ENCODE results near the gene IL3.

Gene IL3

GRCh38 chr5:132072528-132072927, 12.1 kb downstream of the IL3 start:
- no peak for DNase-seq (ENCODE audit: low read depth)

DNA sequence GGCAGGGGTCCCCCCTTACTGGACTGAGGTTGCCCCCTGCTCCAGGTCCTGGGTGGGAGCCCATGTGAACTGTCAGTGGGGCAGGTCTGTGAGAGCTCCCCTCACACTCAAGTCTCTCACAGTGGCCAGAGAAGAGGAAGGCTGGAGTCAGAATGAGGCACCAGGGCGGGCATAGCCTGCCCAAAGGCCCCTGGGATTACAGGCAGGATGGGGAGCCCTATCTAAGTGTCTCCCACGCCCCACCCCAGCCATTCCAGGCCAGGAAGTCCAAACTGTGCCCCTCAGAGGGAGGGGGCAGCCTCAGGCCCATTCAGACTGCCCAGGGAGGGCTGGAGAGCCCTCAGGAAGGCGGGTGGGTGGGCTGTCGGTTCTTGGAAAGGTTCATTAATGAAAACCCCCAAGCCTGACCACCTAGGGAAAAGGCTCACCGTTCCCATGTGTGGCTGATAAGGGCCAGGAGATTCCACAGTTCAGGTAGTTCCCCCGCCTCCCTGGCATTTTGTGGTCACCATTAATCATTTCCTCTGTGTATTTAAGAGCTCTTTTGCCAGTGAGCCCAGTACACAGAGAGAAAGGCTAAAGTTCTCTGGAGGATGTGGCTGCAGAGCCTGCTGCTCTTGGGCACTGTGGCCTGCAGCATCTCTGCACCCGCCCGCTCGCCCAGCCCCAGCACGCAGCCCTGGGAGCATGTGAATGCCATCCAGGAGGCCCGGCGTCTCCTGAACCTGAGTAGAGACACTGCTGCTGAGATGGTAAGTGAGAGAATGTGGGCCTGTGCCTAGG, 13.0 kb downstream of the IL3 start, which contains the start of gene CSF2:
CSF2 (plus strand) TSS at position 559 of the 783 bp plus-strand sequence; CDS start at position 594, 35 bp downstream.
- no peak for DNase-seq (ENCODE audit: low read depth)

GRCh38 chr5:132074091-132074771, 13.8 kb downstream of the IL3 start:
- DNase-seq (ENCODE audit: low read depth): no peak

DNA sequence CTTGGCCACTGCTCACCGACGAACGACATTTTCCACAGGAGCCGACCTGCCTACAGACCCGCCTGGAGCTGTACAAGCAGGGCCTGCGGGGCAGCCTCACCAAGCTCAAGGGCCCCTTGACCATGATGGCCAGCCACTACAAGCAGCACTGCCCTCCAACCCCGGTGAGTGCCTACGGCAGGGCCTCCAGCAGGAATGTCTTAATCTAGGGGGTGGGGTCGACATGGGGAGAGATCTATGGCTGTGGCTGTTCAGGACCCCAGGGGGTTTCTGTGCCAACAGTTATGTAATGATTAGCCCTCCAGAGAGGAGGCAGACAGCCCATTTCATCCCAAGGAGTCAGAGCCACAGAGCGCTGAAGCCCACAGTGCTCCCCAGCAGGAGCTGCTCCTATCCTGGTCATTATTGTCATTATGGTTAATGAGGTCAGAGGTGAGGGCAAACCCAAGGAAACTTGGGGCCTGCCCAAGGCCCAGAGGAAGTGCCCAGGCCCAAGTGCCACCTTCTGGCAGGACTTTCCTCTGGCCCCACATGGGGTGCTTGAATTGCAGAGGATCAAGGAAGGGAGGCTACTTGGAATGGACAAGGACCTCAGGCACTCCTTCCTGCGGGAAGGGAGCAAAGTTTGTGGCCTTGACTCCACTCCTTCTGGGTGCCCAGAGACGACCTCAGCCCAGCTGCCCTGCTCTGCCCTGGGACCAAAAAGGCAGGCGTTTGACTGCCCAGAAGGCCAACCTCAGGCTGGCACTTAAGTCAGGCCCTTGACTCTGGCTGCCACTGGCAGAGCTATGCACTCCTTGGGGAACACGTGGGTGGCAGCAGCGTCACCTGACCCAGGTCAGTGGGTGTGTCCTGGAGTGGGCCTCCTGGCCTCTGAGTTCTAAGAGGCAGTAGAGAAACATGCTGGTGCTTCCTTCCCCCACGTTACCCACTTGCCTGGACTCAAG, 14.6 kb downstream of the IL3 start:
- no peak for DNase-seq (ENCODE audit: low read depth)

DNA sequence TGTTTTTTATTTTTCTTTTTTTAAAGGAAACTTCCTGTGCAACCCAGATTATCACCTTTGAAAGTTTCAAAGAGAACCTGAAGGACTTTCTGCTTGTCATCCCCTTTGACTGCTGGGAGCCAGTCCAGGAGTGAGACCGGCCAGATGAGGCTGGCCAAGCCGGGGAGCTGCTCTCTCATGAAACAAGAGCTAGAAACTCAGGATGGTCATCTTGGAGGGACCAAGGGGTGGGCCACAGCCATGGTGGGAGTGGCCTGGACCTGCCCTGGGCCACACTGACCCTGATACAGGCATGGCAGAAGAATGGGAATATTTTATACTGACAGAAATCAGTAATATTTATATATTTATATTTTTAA, 15.2 kb downstream of the IL3 start:
- no peak for DNase-seq (ENCODE audit: low read depth)

DNA sequence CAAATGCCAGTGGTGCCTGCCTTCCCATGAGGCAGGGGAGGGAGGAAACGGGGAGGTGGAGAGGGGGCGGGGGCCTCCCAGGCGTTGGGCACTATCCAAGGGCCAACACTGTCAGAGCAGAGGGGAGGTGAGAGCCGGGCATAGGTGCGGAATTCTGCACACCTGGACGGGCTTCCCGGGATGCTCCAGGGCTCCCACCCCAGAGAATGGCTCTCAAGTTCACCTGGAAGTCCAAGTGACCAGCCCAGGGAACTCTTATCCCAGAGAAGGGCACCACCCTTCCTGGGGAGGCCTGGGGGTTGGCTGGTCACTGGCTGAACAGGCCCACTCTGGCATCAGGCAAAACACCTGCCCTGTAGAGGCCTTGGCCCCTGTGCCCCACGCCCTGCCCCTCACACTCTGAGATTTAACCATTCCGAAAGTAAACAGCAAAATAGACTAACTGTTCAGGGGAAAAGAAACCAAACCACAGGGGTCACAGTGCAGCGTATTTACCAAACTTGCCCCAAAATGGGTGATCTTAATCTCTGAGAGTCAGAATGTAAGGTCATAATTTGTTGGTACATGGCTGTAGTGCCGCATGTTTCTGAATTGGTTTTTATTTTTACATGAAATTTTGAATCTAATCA, 15.9 kb downstream of the IL3 start:
- DNase-seq (ENCODE audit: low read depth): no peak

GRCh38 chr5:132076983-132077382, 16.5 kb downstream of the IL3 start:
- no peak for DNase-seq (ENCODE audit: low read depth)

DNA sequence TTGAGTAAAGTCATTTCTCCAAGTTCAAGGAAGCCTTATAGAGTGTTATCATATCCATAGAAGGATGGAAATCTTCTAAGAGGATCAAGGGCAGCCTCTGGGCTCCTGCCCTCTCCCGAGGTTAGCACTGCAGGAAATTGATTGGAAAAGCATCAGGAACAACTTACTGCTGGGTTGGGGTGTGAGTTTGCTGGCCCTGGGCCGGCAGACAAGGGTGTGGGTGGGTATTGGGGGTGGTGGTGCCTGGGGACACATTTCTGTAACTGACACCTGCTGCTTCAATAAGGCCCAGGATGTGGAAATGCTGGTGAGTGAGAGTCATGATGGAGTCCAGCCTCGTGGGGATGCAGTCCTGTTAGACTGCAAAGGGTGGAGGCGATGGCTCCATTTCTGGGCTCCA, 18.6 kb downstream of the IL3 start:
- DNase-seq (ENCODE audit: low read depth): no peak

DNA sequence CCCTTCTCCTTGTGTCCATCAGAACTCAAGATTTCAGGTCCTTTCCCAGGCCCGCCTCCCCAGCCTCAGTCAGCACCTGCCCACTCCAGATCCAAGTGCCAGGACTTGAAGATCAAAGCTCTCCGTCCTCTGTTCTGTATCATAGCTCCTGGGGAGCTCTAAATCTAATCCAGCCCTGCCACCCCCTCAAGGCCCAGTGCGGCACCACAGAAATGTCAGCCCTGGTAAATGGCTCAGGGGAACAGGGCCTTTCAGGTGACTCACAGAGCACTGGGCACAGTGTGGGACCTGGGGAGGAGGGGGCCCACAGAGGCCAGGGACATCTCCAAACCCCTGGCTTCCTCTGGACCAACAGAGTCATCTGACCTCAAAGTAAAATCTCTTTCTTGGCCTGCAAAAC, 19.2 kb downstream of the IL3 start:
- no peak for DNase-seq (ENCODE audit: low read depth)

GRCh38 chr5:132080595-132080994, 20.1 kb downstream of the IL3 start:
- no peak for DNase-seq (ENCODE audit: low read depth)

GRCh38 chr5:132081458-132081857, 21.0 kb downstream of the IL3 start:
- no peak for DNase-seq (ENCODE audit: low read depth)

GRCh38 chr5:132082329-132083023, 22.0 kb downstream of the IL3 start:
- DNase-seq (ENCODE audit: low read depth): no peak

- no peak for DNase-seq (ENCODE audit: low read depth)
These were observed 22.7 kb downstream of the IL3 start for GRCh38 chr5:132083071-132083678.

DNA sequence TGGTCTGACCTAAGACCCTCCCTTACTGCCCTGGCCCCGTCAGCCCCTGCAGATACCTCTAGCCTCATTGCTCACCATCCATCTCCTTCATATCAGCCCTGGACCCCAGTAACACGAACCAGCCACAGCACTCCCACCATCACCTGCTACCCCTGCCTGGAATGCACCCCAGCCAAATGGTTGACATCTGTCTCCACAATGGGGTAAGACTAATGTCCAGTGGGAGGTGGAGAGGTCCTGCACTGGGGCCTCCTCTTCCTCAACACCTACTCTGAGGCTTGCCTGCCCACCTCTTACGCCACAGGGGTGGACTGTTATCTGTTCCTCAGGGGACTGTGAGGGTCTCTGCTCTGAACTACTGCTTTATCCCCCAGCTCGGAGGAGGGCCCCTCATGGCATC, 25.2 kb downstream of the IL3 start:
- no peak for DNase-seq (ENCODE audit: low read depth)

DNA sequence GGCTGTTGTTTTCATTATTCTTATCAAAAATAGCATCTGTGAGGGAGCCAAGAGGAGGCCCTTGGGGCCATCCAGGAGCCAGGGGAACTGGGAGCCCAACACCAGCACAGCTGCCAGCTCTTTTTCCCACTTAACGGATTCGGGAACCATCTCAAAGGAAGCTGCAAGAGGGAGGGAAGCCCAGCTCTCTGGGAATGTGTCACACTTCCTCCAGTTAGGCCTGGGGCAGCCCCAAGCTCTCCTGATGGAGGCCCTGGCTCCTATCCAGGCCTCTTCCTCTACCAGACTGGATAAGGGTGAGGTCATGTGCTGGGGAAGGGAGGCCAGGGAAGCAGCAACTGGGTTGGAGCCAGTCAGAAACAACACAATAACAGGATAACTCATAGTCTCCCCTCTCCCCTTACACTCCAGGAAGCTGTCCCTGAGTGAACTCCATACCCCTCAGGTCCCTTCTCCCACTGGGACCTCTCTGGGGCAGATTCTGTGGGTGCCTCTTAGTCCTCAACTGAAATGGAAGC, 25.9 kb downstream of the IL3 start:
- no peak for DNase-seq (ENCODE audit: low read depth)

DNA sequence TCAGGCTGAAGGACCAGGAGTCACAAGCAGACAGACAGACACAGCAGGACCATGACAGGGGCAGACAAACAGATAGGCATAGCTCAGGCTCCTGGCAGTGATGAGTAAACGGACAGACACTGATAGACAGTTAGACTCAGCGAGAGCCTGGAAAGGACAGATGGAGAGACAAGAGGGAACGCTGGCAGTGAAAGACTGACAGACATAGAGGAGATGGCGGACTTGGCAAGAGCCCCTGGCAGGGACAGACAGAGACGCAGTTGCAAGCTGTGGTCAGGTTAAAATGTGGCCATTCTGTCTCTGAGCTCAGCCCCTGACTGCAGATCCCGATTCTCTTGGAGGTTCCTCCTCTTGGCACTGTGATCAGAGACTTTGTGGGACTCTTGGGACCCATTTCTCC, 26.7 kb downstream of the IL3 start:
- no peak for DNase-seq (ENCODE audit: low read depth)

- DNase-seq (ENCODE audit: low read depth): no peak
These were observed 27.2 kb downstream of the IL3 start for GRCh38 chr5:132087661-132088060.

- DNase-seq (ENCODE audit: low read depth): no peak
These were observed 28.9 kb downstream of the IL3 start for GRCh38 chr5:132089363-132089762.

DNA sequence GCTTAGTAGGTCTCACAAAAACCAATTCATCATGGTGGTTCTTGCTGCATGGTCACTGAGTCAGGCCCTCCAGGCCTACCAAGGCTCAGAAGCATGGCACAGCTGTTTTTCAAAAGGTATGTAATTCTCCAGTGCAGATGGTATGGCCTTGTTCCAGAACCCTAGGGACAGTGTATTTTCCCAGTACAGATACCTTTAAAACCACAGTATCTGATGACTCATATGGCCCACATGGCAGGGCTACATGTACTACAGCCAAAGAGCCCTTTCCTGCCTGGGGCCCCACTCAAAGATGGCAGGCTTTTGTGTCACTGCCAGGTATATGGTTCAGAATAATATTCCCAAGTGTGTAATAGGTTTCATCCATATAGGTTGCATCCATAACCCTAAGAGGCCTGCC, 29.7 kb downstream of the IL3 start:
- no peak for DNase-seq (ENCODE audit: low read depth)

DNA sequence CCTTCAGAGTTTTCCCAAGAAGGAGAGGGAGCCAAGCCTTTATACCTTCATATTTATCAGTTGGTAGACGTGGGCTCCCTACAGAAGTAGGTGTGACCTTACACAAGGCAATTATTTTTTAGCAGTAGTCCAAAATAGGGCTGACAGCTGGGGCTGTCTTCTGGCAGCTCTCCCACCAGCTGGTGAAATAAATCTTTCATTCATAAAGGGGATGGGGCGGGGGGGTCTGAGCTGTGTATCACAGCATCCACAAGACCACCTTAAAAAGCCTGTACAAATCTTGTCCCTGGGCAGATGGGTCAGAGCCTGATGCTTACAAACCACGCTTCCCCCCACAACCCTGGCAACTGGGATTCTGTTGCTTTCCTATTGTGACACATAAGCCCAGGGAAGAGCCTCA, 32.8 kb downstream of the IL3 start:
- no peak for DNase-seq (ENCODE audit: low read depth)
